ENCODE results near the gene MICB.
"Not testable (repeated sequence)": the region's sequence is repeated elsewhere in the genome, so short reads cannot be mapped to it uniquely, and the experiment has no call there.

The MICB gene

DNA sequence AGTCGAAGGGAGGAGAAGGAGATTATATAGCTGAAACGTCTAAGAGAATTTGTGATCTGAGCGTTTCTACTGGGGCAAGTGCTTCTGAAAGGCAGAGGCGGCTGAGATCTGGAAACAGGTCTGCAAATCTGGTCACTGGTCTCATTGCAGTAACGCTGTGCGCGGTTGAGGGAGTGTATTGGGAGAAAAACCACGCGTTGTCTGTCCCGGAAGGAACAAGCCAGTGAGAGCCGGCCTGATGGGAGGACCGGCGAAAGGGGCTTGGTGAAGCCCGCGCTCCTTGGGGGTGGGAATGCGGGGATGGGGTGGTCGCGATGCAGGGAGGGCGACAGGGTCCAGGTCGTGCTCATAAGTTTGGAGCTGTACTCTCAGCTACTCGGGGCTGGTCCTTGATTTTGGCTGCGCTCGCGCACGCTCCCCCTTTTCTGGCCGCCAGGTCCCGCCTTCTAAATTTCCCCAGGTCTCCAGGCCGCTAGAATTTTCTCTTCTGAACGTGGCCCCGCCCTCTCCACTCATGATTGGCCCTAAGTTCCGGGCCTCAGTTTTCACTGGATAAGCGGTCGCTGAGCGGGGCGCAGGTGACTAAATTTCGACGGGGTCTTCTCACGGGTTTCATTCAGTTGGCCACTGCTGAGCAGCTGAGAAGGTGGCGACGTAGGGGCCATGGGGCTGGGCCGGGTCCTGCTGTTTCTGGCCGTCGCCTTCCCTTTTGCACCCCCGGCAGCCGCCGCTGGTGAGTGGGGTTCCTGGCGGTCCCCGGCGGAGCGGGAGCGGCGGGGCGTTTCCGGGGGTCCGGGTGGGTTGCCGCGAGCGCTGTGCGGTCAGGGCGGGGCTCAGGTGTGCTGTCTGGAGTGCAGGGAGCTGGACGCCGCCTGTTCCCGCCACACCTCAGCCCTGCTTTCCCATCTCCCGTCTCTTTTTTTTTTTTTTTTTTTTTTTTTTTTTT lies at the start of gene MICB:
TSS of gene MICB (plus strand) at position 615 of the 946 bp plus-strand sequence. CDS start at position 664, 49 bp downstream.
- peak; percentile 35 for DNase-seq

DNA sequence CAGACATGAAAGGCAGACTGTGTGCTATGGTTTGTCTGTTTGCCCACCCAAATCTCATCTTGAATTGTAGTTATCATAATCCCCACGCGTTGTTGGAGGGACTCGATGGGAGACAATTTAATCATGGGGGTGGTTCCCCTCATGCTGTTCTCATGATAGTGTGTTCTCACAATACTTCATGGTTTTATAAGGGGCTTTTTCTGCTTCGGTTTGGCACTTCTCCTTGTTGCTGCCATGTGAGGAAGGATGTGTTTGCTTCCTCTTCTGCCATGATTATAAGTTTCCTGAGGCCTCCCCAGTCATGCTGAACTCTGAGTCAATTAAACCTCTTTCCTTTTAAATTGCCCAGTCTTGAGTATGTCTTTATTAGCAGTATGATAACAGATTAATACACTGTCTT lies 47.2 kb upstream of the MICB start:
- DNase-seq, result no peak

DNA sequence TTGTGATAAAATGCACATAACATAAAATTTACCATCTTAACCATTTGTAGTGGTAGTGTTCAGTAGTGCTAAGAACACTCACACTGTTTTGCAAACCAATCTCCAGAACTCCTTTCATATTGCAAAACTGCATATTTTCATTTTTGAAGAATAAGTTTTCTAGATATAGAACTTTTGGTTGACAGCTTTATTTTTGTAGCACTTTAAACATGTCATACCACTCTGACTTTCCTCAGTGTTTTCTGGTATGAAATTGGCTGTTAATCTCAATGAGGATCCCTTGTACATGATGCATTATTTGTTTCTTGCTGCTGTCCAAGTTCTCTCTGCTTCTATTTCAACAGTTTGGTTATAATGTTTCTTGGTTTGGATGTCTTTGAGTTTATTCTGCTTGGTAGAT lies 45.1 kb upstream of the MICB start:
- DNase-seq, result no peak

- peak; percentile 98 for DNase-seq
Observed at GRCh38 chr6:31453259-31453658, 44.7 kb upstream of the MICB start.

GRCh38 chr6:31459864-31460263 lies 38.1 kb upstream of the MICB start:
- not testable (repeated sequence) for DNase-seq

DNA sequence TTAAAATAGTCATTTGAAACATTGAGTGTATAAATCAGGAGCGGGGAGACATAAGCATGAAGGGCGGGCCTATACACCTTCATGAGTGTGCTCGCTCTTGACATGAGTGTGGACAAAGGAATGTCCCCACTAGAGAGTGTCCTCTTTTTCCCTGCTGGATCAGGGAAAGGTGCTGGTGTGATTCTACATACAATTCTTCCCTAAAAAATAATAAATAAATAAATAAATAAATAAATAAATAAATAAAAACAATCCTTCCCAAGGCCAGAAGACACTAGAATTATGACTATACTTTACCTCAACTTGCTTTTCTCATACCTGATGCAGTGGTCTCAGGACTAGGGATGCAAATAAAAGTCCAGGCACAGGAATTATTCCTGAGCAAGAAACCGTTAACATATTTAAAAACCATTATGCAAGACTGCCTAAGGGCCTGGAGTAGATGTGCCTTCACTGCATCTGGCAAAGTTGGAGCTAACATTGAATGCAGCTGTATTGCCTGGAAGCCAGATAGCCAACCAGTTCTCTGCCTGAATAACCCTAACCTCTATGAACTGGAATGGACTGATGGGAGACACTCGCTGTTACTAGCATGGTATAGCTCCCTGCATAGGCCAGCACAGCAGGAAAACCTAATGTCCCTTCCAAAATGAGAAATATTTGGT lies 37.5 kb upstream of the MICB start:
- DNase-seq, result no peak

- no peak for DNase-seq
Observed at GRCh38 chr6:31462026-31462963, 35.6 kb upstream of the MICB start.

DNA sequence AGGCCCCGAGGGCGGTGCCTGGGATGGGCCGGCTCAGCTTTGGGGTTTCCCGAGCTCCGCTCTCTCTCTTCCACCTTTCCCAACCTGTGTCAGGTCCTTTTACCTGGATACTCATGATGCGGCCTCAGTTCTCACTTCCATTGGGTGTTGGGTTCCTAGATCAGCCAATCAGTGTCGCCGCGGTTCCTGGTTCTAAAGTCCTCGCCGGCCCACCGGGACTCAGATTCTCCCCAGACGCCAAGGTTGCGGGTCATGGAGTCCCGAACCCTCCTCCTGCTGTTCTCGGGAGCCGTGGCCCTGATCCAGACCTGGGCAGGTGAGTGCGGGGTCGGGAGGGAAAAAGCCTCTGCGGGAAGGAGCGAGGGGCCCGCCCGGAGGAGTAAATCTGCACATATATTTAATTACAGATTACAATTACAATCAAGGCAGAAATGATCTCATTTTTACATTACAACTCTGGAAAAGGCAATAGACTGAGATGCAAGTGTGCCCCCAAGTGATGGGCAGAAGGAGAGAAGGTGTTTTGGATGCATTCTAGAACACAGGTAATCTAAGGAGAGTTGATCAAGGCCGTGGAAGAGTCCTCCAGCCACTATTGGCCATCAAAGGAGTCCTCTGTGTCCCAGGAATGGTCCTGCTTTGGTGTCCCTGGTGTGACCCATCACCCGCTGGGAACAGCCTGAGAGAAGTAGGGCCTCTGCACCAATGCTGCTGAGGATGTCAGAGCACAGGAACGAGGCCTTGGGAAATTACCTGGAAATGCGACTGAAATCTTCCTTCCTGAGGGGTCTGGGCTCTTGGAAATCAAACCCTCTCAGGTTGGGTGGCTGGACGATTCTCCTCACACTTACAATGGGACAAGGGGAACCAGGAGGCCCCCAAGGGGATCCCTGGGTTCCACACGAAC lies 34.7 kb upstream of the MICB start:
- DNase-seq, result no peak

GRCh38 chr6:31464252-31465184 lies 33.4 kb upstream of the MICB start:
- no peak for DNase-seq

DNA sequence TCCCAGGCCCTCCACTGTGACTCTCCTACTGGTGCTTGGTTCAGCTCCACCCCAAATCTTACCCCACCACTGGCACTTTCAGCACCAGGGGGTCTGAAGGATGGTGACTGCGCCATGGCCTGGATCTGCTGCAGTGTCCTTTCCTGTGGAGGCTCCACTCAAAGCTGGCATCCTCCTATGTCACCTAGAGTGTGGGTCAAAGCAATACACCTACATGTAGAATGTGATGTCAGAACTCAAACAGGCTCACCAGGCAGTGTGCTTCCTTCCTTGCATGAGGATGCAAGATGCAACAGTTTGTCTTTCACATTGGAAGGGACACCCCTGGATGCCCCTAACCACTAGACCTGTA lies 32.8 kb upstream of the MICB start:
- DNase-seq, result no peak

GRCh38 chr6:31465718-31466117 lies 32.2 kb upstream of the MICB start:
- no peak for DNase-seq

DNA sequence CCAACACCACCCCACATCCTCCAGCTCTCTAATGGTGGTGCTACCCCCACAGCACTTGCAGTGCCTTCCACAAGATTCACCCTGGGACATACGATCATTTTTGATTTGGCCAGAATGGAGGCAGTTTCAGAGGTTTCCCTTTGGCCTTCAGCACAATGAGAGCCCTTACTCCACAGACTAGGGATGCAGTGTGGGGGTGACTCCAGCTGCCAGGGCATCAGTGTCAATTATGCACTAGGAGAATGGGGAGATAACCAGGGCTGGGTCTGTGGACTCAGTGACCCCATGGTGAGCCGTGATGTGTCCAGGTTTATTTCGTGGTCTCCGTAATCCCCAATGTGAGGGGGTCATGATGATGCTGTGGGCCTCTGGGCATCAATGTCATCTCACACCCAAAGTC lies 31.5 kb upstream of the MICB start:
- no peak for DNase-seq

- DNase-seq, result no peak
Observed at GRCh38 chr6:31467151-31467550, 30.8 kb upstream of the MICB start.

- no peak for DNase-seq
Observed at GRCh38 chr6:31468311-31468710, 29.6 kb upstream of the MICB start.

DNA sequence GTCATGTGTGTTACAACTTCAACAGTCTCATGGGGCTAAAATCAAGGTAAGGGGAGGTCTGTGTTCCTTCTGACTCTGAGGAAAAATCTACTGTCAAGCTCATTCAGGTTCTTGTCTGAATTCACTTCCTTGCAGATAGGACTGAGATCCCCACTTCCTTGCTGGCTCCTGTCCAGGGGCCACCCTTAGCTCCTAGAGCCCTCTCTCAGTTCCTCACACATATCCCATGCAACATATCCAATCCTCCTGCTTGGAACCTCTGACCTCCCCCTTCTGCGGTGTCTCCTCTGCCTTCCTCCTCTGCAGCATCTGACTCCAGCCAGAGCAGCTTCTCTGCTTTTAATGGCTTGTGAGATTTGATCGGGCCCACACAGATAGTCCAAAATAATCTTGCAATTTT lies 27.1 kb upstream of the MICB start:
- peak; percentile 50 for DNase-seq

GRCh38 chr6:31471711-31472110 lies 26.2 kb upstream of the MICB start:
- DNase-seq, result no peak

DNA sequence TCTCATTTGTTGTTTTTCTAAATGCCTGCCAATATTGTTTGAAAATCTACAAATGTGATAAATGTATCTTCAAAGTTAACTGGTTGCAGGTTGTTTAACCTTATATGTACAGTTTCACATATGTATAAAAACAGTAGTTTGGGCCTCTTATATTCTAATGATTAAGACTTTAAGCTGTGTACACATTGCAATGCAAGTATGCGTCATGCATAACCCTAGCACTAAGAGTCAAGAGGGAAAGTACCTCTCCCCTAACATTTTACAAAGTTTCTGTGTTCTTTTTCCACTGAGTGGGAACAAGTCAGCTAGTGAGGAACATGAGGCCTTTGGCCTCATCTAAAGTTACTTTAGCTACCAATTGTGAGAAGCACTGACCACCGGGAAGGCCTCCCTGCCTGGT lies 25.7 kb upstream of the MICB start:
- no peak for DNase-seq

DNA sequence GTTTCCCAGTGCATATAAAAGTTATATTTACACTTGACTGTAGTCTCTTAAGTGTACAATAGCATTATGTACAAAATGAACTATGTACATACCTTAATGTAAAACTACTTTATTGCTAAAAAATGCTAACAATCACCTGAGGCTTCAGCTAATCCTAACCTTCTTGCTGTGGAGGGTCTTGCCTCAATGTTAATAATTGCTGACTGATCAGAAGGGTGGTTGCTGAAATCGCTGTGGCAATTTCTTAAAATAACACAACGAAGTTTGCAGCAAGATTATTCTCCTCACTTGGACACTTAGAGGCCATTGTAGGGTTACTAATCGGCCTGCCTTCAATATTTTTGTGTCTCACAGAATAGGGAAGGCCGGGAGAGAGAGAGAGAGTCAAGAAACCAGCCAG lies 24.7 kb upstream of the MICB start:
- no peak for DNase-seq

- no peak for DNase-seq
Observed at GRCh38 chr6:31473780-31474761, 23.9 kb upstream of the MICB start.

GRCh38 chr6:31474871-31475286 lies 23.1 kb upstream of the MICB start:
- DNase-seq, result no peak
